AML-193 (cell line): Measurements from ENCODE around the gene DPY19L2.
"Not testable (repeated sequence)": the region's sequence is repeated elsewhere in the genome, so short reads cannot be mapped to it uniquely, and the experiment has no call there.

Experiments
- DNase-seq, 2 experiments: peaks; one replicate each; lab custom pipeline; 2025; lab: John Stamatoyannopoulos, UW

Gene DPY19L2

DNA sequence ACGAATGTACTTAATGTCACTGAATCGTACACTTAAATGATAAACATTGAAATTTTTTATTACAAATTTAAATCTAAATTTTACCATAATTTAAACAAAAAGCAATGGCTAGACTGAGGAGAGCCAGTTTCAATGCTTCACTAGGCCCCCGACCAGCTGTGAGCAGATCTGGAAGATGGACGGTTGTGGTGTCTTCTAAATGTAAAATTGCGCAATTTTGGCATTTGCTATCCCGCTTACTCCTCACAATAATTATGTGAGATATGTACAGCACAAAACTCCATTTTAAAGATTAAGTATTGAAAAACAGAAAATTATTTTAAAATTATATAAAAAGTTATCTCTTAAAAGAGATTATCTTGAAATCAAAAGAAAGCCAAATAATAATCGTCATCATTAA lies 5.3 kb downstream of the DPY19L2 start:
- not testable (repeated sequence) for DNase-seq

DNA sequence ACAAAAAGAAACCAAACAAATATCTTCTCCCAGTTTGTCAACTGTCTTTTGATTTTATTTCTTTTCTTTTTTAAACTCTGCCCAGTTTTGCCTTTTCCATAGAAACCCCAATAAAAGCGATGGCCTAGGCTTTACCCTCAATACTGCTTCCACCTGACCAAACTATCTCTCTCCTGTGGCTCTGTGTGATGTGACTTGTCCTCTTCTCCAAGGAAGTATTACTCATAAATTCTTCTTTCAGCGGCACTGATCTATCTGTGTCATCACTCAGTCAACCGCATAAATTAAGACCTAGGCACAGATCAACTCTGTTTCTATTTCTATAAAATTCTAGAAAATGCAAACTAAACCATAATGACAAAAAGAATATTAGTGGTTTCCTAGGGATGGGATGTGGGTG lies 9.8 kb downstream of the DPY19L2 start:
- DNase-seq = not testable (repeated sequence)

DNA sequence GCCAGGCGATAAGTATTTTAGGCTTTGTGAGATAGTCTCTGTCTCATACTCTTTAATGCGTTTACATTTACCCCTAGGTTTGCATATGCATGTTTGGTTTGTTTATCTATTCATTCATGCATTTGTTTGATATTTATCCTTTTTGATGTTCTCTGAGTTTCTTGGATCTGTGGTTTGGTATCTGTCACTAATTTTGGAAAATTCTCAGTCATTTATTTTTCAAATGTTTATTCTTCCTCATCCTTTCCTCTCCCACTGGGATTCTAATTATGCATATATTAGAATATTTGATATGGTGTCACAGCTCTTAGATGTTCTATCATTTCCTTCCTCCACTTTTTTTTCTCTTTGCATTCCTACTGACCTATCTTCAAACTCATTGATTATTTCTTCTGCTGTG lies 11.9 kb downstream of the DPY19L2 start:
- not testable (repeated sequence) for DNase-seq

DNA sequence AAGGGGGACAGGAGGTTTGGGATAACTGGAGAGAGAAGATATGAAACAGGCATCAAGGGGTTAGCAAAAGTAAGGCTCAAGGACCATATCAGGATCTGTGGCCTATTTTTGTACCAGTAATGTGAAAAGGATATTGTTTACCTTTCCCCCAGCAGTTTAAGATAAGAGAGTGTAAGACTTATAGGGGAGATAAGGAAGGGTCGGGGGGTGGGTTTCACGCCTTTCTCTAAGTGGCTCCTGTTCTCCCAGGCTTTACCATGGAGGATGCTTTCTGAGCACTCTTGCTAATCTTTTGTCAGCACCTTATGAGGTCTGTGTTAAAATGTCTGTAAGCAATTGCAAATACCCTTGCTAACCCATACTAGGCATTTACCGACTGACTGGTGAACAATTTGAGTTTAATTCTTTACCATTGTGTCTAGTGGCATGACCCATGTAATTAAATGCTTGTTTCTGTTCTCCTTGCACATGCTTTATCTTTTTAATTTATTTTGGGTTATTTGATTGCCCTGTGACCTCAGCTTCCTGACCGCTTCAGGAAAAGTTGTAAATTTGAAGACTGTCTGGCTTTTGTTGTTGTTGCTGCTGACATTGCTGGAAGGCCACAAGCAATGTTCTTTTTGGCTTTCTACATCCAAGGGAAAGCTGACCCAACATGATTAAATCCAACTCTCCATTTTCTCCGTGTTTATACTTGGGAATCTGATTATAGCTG lies 12.6 kb downstream of the DPY19L2 start:
- not testable (repeated sequence) for DNase-seq

DNA sequence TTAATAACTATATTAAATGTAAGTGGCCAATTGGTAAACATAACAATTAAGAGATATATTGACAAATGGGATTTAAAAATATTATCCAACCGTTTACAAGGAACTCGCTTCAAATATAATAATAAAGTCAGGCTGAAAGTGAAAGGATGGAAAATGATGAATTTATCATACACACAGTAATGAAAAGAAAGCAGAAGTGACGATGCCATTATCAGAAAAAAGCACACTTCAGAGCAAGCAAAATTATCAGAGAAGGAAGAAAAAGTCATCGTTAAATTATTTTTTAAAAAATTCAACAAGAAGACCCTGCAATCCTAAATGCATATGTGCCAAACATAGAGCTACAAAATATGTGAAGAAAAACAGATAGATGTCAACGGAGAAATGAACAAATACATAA lies 13.8 kb downstream of the DPY19L2 start:
- DNase-seq = not testable (repeated sequence)

DNA sequence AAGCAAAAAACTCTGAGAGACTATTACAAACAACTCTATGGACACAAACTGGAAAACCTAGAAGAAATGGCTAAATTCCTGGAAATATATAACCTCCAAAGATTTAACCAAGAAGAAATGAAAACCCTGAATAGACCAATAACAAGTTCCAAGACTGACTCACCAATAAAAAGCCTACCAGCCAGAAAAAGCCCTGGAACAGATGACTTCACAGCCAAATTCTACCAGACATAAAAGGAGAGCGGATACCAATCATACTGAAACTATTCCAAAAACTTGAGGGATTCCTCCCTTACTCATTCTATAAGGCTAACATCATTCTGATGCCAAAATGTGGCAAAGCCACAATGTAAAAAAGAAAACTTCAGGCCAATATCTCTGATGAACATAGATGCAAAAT lies 18.8 kb downstream of the DPY19L2 start:
- not testable (repeated sequence) for DNase-seq

DNA sequence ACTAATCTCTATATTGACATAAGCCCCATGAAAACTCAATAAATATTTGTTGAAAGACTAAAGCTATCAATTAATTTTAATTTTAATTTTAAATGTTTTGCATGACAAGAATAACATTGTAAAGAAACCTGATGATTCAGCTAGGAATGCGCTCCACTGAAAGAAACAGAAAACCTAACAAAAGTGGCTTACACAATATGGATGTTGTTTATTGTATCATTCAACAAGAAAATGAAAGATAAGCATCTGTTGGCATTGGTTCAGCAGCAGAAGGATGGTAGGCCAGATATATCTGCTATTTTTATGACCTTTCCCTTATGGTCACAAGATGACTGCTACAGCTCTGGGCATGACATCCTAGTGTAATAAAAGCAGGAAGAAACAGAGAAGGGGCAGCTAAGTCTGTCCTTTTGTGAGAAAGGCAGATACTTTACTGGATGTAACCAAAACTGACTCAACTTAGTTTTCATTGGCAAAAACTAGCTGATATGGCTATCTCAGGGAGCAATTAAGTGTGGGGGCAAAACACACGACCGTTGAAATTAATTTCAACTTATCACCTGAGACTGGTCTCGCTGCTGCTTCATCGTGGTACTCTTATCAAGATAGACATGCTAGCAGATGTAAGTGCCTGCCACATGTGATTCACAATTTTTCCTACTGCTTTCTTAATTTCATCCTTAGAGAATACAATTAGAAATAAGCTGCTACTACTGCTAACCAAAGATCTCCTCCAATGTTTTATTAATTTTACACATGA lies 24.7 kb downstream of the DPY19L2 start:
- DNase-seq = not testable (repeated sequence)

DNA sequence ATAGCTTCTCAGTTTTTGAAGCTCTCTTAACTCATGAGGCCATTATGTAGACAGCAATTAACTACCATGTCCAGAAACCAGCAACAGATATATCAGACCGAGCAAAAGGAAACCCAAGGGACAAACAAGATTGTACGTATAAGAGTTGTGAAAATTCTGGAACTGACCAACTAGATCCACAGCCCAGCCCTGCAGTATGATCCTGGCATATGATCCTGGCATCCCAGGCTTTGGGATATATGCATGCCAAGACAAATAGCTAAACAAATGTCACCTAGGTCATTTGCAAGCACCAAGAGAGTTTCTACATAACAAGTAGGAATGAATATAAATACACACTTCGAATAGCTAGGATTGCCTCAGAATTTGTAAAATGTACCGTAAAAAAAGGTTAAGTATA lies 44.0 kb downstream of the DPY19L2 start:
- not testable (repeated sequence) for DNase-seq

DNA sequence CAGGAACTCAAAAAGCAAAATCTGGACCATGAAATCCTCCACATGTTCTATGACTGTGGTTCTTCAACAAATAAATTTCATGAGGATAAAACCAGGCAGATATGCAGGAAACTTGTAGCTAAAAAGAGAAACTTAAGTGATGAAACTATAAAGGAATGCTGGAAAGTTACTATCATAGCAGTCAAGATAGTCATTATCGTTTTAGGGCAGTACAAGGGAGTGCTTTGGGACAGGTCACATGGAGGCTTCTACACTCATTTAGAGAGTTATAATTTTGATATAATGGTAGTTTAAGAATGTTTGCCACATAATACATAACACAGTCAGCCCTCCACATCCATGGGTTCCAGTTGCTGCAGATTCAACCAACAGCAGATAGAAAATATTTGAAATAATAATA lies 52.7 kb downstream of the DPY19L2 start:
- not testable (repeated sequence) for DNase-seq

DNA sequence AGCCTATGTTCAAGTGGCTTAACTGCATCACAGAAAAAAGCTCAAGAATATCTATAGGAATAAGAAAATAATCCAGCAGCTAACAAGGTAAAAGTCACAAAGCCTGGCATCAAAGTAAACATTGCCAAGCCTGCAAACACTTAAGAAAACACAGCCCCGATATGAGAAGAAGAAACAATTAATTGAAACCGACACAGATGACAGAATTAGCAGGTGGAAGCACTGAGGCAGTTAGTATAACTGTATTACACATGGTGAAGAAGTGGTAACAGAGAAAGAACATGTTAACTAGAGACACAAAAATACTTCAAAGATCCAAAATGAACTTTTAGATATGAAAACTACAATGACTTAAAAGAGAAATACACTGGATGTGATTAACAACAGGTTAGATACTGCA lies 57.0 kb downstream of the DPY19L2 start:
- not testable (repeated sequence) for DNase-seq

DNA sequence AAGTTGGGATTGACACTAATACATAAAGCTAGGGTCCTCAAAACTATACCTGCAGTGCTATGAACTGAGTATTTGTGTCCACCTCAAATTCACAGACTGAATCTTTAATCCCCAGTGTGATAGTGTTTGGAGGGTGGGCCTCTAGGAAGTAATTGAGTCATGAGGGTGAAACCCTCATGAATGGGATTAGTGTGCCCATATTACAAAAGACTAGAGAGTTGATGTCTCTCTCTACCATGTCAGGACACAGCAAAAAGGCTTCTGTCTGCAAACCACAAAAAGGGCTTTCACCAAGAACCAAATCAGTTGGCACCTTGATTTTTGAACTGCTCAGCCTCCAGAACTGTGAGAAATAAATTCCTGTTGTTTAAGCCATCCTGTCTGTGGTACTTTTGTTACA lies 59.0 kb downstream of the DPY19L2 start:
- DNase-seq = not testable (repeated sequence)

DNA sequence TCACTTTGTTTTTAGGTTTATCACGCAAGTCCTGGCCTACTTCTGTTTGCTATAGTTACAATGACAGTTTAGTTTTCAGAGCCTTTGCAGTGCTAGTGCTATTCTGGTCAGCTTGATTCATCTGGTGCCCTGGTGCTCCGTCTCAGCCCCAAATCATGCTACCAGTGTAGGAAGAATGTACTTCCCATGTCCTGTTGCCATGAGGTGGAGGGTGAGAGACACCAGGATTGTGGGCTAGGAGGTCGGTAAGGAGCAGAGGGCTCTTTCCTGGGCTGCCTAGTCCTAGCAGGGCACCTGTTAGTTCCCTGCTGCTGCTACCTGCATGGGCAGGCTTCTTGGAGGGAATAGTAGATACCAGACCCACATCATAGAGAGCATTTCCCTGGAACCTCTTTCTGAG lies 63.3 kb downstream of the DPY19L2 start:
- not testable (repeated sequence) for DNase-seq

DNA sequence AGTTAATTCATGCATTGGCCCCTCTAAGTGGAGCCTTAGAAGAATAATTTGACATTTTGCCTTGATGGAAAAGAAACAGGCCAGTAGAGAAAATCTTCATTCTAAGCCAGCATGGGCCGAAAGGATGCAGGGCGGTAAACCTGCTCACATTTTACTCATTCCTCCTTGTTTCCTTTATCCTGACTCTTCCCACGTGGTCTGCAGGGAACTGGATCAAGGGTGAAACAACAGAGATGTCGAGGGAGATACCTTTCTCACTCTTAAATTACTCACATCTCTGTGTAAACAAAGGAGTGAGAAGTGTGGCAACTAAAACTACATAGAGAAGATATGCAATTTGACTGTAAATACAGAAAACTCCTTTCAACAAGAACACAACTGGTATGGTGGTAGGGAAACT lies 73.5 kb downstream of the DPY19L2 start:
- not testable (repeated sequence) for DNase-seq

DNA sequence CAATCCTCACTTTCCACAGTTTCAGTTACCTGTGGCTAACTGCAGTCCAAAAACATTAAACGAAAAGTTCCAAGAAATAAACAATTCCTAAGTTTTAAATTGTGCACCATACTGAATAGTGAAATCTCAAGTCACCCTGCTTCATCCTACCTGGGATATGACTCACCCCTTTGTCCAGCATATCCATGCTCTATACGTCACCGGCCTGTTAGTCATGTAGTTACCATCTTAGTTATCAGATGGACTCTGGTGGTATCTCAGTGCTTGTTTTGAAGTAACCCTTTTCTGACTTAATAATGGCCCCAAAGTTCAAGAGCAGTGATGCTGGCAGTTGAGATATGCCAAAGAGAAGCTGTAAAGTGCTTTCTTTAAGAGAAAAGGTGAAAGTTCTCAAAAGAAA lies 83.9 kb downstream of the DPY19L2 start:
- not testable (repeated sequence) for DNase-seq

DNA sequence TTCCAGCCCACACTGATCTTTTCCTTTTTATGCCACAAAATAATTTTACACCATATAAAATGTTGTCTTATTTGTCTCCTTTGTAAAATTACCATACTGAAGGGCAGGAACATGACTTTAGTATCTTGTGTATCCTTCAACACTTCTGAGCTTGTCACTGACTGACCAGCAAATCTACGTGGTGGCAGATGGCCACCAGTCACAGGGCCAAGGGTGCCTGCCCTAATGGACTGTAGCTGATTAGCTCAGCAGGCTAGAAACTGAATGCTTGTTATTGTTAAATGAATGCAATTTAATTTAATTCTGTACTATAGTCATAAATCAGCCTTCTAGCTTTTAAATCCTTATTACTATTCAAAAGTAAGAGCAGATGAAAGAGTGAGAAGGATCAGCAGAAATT lies 85.0 kb downstream of the DPY19L2 start:
- DNase-seq = not testable (repeated sequence)

DNA sequence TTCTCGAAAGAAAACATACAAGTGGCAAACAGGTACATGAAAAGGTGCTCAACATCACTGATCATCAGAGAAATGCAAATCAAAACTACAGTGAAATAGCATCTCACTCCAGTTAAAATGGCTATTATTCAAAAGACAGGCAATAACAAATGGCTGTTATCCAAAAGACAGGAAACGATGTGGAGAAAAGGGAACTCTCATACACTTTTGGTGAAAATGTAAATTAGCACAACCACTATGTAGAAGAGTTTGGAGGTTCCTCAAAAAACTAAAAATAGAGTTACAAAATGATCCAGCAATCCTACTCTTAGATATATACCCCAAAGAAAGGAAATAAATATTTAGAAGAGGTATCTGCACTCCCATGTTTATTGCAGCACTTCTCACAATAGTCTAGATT lies 90.7 kb downstream of the DPY19L2 start:
- peak in 1 of 2 experiments; percentile 5 for DNase-seq

DNA sequence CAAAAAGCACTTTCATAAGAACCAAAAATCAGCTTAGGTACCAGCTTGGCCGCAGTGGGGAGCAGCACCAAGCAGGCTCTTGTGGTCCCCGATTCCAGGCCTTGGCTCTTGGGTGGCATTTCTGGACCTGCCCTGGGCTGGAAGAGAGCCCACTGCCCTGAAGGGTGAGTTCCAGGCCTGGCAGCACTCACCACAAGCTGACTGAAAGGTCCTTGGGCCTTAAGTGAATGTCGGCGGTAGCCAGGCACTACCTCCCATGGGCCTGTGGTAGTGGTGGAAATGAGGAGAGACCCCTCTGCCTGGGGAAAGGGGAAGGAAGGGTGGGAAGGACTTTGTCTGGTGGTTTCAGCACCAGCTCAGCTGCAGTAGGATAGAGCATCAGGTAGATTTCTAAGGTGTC lies 96.3 kb downstream of the DPY19L2 start:
- not testable (repeated sequence) for DNase-seq

DNA sequence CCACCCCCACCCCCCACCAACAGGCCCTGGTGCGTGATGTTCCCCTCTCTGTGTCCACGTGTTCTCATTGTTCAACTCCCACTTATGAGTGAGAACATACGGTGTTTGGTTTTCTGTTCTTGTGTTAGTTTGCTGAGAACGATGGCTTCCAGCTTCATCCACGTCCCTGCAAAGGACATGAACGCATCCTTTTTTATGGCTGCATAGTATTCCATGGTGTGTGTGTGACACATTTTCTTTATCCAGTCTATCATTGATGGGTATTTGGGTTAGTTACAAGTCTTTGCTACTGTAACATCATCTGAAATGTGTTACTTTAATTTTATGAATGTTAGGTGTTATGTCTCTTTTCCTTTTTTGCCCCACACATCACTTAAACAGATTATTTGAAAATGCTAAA lies 109.8 kb downstream of the DPY19L2 start:
- not testable (repeated sequence) for DNase-seq

DNA sequence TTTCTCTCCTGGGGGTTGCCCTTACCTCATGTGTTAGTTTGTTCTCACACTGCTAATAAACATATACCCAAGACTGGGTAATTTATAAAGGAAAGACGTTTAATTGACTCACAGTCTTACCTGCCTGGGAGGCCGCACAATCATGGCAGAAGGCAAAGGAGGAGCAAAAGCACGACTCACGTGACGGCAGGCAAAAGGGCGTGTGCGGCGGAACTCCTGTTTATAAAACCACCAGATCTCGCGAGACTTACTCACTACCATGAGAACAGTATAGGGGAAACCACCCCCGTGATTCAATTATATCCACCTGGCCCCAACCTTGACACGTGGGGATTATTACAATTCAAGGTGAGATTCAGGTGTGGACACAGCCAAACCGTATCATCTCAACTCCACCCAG lies 116.9 kb downstream of the DPY19L2 start:
- DNase-seq = not testable (repeated sequence)

DNA sequence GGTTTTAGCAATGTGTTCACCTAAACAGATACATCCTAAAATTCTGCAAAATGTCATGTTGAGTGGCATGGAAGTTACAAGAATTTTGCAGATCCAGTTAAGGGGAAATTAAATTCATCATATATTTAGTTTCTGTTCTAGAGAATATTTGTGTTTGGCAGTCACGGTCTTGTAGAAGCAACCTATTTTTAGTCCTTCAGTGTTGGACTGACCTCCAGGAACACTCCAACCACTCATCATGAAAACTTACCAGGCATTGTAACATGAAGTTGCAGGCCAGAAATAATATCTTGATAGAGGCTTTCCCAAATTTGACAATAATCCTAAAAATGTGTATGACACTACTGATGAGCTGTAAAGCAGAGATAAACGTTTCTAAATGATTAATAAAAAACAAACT lies 119.3 kb downstream of the DPY19L2 start:
- DNase-seq = not testable (repeated sequence)

DNA sequence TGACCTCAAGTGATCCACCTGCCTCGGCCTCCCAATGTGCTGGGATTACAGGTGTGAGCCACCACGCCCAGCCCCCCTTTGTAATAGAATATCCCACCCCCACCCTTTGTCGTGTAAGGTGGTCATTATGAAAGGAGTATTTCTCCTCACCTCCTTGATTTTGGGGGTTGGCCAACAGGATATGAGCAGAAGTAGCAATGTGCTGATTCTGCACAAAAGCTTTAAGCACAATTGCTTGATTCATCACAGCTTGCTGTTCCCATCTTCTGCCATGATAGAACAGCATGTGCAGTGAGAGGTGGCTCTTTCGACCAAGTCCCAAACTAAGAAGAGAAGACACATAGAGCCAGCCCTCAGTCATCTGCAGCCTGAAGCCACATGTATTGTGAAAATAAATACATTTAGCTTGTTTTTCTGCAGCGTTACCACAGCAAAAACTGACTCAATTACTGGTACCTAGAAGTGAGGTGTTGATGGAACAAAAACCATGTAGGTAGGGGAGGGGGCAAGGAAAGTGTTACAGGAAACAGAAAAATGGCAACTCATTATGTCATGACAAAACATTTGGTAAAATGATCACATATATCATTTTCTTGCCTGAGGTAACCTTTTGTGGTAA lies 122.9 kb downstream of the DPY19L2 start:
- DNase-seq = not testable (repeated sequence)

DNA sequence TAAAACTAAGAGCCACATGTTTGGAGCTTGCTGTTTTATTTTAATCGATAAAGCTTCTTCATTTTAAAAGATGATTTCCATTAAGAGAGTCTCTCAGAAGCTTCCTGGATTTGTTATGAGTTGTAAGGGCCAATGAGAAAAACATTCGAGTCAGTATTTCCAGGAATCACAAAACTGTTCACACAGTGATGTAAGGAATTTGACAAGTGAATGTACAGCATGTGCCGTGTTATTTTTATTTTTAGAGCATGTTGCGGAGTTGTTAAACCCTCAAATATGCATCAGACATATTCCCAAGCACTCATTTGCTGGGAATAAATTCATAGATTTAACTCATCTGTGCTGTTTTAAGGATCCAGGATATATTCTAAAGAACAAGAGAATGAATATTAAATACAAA lies 129.6 kb downstream of the DPY19L2 start:
- not testable (repeated sequence) for DNase-seq

DNA sequence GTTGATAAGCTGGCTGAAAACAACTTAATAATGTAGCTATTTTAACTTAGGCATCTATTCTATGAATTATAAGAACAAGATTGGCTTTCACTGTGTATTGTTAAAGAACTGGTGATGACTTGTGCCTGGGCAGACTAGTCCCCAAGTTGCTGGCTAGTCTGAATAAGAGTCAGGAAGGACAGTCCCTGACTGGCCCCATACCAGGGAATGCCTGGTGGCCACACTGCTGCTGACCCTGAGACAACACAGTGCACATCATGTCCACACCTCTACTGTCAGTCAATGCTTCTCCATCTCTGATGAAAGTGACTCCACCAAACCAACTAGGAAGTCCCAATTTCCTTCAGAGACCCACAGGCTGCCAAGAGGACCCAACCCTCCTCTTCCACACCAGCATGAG lies 130.5 kb downstream of the DPY19L2 start:
- not testable (repeated sequence) for DNase-seq
